GM18868 (cell line): ENCODE data around the gene CD93.

Experiments used
- ATAC-seq: cut with Tn5 transposase; IDR thresholded peaks from one replicate; pipeline ENCODE4 v1.9.1; 2021; ENCODE audit warnings: mild to moderate bottlenecking, moderate library complexity; ENCODE audit not compliant: unreplicated experiment

CD93 gene

DNA sequence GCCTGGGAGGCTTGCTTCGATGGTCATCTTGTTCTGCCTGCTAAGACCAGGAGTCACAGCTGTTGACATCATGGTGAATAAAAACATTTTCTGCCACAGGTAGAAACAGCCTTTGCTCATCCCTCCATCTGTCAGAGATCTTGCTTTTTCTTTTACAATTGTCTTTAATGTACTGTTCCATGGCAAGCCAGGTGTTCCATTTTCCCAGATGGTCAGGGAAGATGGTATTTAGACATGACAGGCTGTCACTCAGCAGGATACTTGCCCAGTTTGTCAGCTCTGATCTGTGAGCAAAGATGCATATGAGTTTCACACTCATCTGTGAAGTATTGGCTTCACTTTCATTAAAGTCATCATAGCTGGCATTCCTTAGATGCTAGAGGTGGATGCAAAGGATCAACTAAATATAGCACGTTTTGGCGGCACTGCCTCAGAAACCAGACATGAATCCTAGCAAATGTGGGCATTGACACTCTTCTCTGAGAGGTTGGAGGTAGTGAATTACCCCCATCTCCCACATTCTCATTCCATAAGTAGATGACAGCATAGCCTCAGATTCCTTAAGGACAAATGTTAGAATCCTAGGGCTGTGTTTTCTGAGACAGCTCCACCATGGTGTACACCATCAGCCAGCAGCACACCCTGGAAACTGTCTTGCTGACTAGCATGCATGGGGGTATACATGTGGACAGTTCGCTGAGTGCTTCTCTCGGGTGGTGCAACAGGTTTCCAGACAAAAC is 46.8 kb downstream of the CD93 start:
- ATAC-seq = no peak

DNA sequence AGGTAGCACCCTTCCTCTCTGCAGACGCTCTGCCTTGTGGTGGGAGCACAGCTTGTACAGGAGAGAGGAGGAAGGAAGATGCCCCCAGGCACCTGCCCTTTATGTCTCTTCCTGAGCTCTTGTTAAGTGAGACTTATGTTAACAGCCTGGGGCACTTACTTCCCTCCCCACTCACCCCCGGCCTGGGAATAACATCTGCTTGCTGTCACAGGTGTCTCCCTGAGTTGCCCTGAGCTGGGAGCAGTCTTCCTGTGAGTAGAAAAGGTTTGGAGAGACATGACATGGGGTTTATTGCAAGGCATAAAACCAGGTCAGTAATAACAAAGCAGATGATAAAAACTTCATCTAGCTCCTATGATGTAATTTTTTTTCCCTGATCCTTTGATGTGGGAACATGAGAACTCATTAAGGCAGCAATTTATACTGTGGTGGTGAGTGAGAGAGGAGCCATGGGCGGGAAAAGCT is 49.1 kb downstream of the CD93 start:
- no peak for ATAC-seq

DNA sequence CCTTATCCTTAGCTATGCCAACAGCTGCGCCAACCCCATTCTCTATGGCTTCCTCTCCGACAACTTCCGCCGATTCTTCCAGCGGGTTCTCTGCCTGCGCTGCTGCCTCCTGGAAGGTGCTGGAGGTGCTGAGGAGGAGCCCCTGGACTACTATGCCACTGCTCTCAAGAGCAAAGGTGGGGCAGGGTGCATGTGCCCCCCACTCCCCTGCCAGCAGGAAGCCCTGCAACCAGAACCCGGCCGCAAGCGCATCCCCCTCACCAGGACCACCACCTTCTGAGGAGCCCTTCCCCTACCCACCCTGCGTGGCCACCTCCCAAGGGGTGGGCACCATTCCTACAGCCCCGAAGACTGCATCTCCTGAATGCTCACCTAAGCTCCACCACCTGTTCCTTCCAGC is 49.8 kb downstream of the CD93 start:
- ATAC-seq = no peak

DNA sequence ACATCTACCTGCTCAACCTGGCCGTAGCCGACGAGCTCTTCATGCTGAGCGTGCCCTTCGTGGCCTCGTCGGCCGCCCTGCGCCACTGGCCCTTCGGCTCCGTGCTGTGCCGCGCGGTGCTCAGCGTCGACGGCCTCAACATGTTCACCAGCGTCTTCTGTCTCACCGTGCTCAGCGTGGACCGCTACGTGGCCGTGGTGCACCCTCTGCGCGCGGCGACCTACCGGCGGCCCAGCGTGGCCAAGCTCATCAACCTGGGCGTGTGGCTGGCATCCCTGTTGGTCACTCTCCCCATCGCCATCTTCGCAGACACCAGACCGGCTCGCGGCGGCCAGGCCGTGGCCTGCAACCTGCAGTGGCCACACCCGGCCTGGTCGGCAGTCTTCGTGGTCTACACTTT is 50.4 kb downstream of the CD93 start:
- ATAC-seq = no peak

DNA sequence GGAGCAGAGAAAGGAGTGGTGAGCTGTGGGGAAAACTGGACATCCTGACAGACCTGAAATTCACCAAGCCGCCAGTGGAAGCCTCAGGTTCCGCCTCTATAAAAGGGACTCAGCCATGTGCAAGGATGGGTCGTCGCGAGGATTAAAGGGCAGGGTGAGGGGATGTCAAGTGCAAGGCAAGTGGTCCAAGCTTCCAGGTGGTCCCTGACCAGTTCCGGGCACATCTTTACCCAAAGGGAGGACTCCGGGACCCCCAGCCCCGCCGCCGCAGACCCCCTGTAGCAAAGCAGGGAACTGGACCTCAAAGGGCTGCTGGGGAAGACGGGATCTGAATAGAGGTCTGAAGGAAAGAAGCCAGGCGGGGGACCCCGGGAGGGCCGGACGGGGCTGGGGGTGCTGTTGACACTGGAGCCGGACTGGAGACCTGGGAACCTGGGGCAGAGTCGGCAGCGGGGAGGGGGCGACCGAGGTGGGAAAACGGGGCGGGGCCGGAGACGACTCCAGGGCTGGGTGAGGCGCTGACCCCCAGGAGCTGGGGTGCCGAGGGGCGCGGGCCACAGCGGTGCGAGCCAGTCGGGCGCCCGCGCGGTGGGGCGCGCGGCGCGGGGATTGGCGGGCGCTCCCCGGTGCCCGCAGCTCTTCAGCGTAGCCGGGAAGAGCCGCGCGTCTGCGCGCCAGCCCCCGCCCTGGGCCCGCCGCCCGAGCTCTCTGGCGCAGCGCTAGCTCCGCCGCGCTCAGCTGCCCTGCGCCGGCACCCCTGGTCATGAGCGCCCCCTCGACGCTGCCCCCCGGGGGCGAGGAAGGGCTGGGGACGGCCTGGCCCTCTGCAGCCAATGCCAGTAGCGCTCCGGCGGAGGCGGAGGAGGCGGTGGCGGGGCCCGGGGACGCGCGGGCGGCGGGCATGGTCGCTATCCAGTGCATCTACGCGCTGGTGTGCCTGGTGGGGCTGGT is 51.1 kb downstream of the CD93 start, which contains the start of gene SSTR4:
TSS of gene SSTR4 (plus strand) at position 592 of the 951 bp plus-strand sequence. CDS start at position 764, 172 bp downstream.
- no peak for ATAC-seq

DNA sequence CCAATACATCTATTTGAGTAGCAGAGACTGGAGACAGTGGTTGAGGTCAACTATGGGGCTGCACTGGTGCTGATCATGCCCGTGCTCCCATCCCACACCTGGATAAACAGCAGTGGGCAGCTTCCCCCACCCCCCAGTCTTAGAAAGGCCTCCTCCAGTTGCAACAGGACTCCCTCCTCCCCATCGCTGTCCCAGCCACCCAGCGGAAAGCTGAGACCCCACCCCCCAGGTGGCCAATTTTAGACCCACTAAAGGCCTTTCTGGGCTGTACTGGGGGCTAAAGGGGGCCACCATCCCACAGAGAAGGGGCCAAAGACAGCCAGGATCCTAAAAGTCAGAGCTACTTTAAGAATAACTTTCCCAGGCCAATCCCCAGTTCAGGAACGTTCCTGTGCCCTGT is 52.2 kb downstream of the CD93 start:
- ATAC-seq = no peak

DNA sequence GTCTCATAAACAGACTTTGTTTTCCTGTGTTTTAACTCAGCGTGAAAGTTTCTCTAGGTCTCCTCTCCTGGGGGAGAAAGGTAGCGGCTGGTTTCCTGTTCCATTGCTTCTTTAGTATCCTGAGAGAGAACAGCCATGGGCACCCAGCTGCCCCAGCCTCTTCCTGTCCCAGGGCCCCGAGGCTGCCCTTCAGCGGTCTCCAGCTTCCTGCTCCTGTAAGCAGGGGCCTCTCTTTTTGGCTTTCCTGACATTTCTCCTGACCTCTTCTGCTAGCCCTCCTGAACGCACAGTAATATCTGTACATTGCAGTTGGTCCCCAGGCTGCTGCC is 53.4 kb downstream of the CD93 start:
- no peak for ATAC-seq

DNA sequence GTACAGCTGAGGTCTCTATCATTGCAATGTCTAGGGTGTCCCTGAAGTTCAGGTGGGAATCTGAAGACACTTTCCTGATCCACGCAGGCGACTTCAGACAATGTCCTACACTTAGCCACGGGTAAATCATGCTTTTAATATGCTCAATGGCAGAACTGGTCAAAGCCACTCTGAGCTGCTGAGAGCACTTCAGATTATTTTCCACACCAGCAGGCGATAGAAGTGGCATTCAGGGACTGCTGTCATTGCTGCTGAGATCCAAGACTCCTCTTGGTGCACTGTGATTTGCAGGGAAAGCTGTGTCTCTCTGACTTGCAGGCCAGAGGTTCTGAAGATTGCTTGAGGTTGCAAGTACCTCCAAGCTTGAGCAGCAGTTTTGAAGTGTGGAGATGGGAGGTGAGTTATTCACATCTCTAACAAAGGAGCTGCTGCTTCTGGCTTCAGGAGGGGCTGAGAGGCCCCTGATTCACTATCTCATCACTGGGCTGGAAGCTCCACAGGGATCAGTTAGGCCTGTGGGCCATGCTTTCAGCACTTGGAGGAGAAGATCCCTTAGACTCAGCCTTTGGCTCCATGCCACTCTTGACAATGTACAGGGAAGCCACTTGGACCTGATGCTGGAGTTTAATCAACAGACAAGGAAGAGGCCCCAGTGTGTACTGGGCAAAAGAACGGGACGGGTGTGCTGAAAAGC is 53.9 kb downstream of the CD93 start:
- no peak for ATAC-seq

DNA sequence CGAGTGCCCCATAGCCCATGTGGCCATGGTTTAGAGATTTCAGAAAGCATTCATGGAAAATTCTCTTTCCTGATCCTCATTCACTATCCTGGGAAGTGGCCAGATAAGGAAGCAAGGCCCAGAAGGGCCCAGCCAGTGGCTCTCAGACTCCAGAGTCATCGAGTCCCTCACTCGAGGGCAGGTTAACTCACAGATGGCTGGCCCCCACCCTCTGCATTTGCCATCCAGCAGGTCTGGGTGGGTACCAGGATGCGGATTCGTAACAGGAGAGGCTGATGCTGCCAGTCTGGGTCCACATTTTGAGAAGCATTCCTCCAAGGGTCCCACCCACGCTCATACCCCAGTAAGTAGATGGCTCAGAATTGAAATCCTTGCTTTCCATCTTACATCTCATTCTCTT is 54.8 kb downstream of the CD93 start:
- no peak for ATAC-seq
